ENCODE measurements around the gene RAI1. TPM values are rescaled to one million over a fixed set of nuclear protein-coding genes. Genes with fewer than 3 reads are reported as not detected.

RAI1 gene
- total and polyA plus RNA-seq, 2 of the 13 experiments (the other 11 are each of a cell fraction or from before 2014, with no cell fraction given) = 3.4 to 5.2 TPM

- TF ChIP-seq, protein P1, sequence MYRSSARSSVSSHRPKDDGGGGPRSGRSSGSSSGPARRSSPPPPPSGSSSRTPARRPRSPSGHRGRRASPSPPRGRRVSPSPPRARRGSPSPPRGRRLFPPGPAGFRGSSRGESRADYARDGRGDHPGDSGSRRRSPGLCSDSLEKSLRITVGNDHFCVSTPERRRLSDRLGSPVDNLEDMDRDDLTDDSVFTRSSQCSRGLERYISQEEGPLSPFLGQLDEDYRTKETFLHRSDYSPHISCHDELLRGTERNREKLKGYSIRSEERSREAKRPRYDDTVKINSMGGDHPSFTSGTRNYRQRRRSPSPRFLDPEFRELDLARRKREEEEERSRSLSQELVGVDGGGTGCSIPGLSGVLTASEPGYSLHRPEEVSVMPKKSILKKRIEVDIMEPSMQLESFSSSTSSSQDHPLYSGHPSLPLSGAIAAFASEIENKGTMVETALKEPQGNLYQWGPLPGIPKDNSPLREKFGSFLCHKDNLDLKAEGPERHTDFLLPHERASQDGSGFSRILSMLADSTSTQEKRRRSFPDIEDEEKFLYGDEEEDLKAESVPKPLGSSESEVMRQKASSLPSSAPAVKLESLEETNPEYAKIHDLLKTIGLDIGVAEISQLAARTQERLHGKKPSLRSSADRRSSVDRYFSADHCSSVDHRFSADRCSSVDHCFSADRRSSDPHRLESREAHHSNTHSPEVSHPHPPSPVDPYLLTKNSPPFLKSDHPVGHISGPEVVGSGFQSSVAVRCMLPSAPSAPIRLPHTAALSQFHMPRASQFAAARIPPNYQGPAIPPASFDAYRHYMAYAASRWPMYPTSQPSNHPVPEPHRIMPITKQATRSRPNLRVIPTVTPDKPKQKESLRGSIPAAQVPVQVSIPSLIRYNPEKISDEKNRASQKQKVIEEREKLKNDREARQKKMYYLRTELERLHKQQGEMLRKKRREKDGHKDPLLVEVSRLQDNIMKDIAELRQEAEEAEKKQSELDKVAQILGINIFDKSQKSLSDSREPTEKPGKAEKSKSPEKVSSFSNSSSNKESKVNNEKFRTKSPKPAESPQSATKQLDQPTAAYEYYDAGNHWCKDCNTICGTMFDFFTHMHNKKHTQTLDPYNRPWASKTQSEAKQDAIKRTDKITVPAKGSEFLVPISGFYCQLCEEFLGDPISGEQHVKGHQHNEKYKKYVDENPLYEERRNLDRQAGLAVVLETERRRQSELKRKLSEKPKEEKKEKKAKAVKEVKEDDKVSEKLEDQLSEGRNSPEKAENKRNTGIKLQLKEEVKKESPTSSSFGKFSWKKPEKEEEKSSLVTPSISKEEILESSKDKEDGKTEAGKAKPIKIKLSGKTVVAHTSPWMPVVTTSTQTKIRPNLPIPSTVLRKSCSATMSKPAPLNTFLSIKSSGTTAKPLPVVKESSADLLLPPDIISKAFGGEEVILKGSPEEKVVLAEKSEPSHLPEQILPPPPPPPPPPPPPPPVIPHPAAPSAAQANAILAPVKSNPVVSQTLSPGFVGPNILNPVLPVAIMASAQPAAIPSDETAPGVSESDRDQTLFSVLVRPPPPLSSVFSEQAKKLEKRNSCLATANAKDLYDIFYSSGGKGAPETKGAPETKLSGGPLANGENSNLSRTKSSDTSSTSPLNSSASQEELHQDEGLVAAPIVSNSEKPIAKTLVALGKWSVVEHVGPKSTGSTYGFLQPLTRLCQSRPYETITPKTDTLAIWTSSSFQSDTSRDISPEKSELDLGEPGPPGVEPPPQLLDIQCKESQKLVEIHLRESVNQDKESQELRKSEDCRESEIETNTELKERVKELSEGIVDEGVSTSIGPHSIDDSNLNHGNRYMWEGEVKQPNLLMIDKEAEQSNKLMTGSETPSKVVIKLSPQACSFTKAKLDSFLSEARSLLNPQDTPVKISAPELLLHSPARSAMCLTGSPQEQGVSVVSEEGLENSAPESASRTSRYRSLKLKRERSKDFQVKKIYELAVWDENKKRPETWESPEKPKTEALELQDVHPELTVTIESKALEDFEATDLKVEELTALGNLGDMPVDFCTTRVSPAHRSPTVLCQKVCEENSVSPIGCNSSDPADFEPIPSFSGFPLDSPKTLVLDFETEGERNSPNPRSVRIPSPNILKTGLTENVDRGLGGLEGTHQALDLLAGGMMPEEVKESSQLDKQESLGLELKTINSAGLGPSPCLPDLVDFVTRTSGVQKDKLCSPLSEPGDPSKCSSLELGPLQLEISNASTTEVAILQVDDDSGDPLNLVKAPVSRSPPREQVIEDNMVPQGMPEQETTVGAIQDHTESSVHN (CRISPR knock-in tag; IDR thresholded peaks at IDR 0.05) = no peak
- no peak for TF ChIP-seq MLX (CRISPR knock-in tag; IDR thresholded peaks at IDR 0.05)
These were observed 68.7 kb downstream of the RAI1 start (continued) for GRCh38 chr17:17749921-17750320.

DNA sequence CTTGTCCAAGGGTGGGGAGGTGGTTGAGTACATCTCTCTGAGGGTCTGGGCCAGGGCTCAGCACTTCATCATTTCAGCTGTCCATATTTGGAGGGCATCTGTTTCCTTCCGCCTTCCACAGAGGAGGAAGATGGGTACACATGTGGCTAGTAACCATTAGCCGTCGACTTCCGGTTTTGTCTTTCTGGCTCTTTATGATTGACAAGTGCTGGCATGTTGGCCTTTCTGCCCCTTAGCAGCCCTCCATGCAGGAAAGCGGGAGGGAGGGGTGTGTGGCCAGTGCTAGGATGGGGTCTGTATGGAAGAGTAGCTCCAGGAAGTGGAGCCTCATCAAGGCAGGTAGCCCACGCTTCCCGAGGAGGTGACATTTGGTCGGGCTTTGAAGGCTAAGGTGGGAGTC is 69.6 kb downstream of the RAI1 start:
- ChIA-PET CTCF (ENCODE audit: low intra/inter-chr PET ratio, low total read pairs) (no interaction called here), POLR2A (interaction anchor here (0.6 kb wide), 1 partner anchor 224 kb away, joined by 3 read pairs; no protein-coding TSS in a partner anchor)
- no peak overlapping the region for H3K4me2 ChIP-seq (ENCODE audit: low read depth, low read length)
- H3K9ac ChIP-seq (ENCODE audit: insufficient read depth, low read depth, low read length) = no peak overlapping the region
- H3K4me3 ChIP-seq (replicated peaks in 1 of 3; ENCODE audit: insufficient read depth in 1 of 3, low read depth in 2 of 3, low read length in 3 of 3) = no peak overlapping the region
- H3K9me3 ChIP-seq (ENCODE audit: low read length) = no peaks in the 10 kb centered on the region
- H2AFZ ChIP-seq (ENCODE audit: low read length) = no peak overlapping the region
- DNase-seq (ENCODE audit: low spot score) = no peak
- 76% methylated on average over 8 of the region's 8 CpGs for WGBS (ENCODE audit: low lambda C conversion rate)
- no peaks in the 10 kb centered on the region for H3K27me3 ChIP-seq (ENCODE audit: control insufficient read depth in 1 of 2, insufficient read depth in 2 of 2, low read length in 2 of 2)
- no peak for TF ChIP-seq CHD2 (IDR thresholded peaks at IDR 0.05; ENCODE audit: low read depth, low read length)
- no peak for TF ChIP-seq ATF1 (CRISPR knock-in tag; IDR thresholded peaks at IDR 0.05)
- no peak for TF ChIP-seq MEIS2 (CRISPR knock-in tag; IDR thresholded peaks at IDR 0.05)
- no peak for TF ChIP-seq ZNF274 (CRISPR knock-in tag; IDR thresholded peaks at IDR 0.05)
- no peak for TF ChIP-seq ZFP82 (CRISPR knock-in tag; IDR thresholded peaks at IDR 0.05; ENCODE audit: borderline replicate concordance)
- no peak for TF ChIP-seq ZNF562 (CRISPR knock-in tag; IDR thresholded peaks at IDR 0.05; ENCODE audit: borderline replicate concordance)
- H3K36me3 ChIP-seq (replicated peaks in 1 of 2; ENCODE audit: control insufficient read depth in 1 of 2, insufficient read depth in 2 of 2, low read length in 2 of 2) = peaks cover 0 to 4% of the 10 kb centered on the region in 2 experiments; a peak in 2 of 5 replicates
- H3K79me2 ChIP-seq (ENCODE audit: insufficient read depth, low read length) = peaks cover 17% of the 10 kb centered on the region
- peaks cover 27% of the 10 kb centered on the region for H3K4me1 ChIP-seq (ENCODE audit: insufficient read depth, low read length)
- no peak overlapping the region for H3K27ac ChIP-seq (ENCODE audit: extremely low read length, insufficient read depth, low read length)
- in situ Hi-C loops (cut with HindIII; ENCODE audit: extremely low pct_ligation_motif_present, low pct_unique_long_range_greater_than_20kb) = no loop called here
- FAIRE-seq = no peak
- intact Hi-C loops (cut with micrococcal nuclease; ENCODE audit: unreplicated experiment) = no loop called here
- no peak for ATAC-seq
- no TSS peak for BruUV-seq (replicated peaks)
- peaks cover 23% of the 10 kb centered on the region; the same call in 1 of the 2 replicates for H4K20me1 ChIP-seq (ENCODE audit: insufficient read depth, low read length)

Data from HepG2 (cell line).